ENCODE results near the gene CDCA3.
A peak's percentile ranks its signal among the peaks of the same experiment; 100 is the strongest.

CDCA3 gene

DNA sequence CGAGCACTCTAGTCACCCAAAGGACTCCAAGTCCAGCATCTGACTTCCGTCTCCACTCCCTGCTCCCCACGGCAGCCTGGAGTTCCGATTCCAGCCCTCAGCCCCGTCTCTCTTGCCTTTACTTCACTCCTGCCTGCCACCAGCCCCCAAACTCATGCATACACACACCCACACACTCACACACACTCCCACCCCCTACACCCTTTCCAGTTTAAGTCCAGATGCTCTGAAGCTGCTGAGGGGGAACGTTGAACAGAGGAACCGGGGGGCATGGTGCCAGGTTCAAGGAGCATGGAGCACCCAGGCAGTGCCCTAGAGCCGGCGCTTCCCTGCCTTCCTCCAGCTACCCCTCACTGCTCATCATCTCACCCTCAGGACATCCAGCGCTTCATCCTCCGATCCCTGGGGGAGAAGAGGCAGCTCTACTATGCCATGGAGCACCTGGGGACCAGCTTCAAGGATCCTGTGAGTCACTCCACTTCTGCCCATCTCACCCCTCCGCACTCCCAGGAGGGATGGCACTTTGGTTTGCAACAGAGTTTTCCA is 19.6 kb downstream of the CDCA3 start:
- DNase-seq = no peak

DNA sequence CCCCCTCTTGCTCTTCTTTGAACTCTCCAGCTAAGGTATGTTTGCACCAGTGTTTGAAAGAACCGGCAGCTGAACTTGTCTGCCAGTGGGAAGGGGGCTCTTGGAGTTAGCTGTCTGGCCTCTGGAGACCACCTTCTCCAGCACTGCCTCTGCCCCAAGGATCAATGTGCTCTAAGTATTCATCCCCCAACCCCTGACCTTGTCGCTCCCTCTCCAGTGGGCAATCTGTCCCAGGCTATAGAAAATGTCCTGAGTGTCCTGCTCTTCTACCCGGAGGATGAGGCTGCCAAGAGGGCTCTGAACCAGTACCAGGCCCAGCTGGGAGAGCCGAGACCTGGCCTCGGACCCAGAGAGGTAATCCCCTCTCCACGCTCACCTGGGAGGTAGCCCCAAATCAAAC is 20.1 kb downstream of the CDCA3 start:
- DNase-seq = no peak

DNA sequence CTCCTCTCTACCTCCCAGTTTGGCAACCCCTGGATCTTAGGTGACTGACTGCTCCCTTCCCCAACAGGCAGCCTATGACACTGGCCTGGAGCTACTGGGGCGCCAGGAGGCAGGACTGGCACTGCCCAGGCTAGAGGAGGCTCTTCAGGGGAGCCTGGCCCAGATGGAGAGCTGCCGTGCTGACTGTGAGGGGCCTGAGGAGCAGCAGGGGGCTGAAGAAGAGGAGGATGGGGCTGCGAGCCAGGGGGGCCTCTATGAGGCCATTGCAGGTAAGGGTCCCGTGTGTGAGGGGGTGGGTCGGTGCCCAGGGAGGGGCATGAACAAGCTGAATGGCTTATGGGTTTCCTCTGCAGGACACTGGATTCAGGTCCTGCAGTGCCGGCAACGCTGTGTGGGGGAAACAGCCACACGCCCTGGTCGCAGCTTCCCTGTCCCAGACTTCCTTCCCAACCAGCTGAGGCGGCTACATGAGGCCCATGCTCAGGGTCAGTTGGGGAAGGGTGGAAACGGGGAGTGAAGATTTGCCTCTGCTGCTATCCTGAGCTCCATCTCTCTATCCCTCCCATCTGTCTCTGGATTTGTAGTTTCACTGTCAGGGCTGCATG is 20.7 kb downstream of the CDCA3 start:
- no peak for DNase-seq

DNA sequence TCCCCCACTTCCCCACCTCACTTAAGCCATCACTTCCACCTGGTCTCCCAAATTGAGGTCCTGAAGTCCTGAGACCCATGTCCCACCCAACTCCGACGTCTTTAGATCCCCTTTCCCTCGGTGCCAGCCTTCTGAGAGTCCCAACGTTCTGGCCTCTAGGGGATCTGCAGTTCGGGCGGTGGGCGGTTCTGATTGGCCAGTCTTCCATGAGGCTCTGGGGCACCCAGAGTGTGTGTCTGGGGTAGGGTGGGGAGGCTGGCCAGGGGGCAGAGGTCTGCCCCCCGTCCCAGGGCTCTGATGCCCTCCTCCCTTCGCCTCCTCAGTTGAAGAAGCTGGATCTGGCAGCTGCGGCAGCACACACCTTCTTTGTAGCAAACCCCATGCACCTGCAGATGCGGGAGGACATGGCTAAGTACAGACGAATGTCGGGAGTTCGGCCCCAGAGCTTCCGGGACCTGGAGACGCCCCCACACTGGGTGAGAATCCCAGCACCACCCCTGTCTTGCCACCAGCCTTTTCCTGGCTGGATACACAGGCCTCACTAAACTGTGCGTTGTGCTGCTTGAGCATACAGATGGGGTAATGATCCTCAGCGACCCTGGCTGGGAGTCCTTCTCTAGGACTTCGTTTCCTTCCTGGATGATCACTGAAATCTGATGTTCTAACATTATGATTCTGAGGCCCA is 21.4 kb downstream of the CDCA3 start:
- DNase-seq = no peak

DNA sequence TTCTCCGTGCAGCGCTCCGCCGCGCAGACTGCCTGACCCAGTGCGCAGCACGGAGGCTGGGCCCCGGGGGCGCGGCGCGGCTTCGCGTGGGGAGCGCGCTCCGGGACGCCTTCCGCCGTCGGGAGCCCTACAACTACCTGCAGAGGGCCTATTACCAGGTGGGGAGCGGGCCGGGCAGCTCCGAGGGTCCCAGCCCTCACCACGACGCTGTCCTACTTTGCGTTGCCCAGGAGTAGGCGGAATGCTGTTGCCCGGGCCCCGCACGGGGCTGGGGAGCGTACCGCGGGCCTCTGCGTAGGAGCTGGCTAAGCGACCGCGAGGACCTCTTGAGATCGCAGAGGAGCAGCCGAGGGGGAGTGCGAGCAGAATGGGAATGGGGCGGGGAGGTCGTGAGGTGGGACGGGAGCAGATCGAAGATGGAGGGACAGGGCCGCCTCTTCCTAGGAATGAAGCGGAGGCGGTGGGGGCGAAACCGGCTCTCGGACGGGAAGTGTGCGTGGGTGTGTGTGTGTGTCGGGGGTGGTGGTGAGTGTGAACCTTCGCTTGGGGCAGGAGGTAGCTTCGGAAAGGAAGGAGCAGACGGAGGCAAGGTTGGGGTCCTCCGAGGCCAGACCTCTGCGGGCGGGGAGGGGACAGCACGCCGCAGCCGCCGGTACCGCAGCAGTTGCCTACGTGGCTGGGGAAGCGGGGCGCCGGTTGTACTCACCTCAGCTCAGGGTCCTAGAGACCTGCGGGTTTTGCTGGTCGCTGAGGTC is 22.1 kb downstream of the CDCA3 start:
- DNase-seq = no peak

DNA sequence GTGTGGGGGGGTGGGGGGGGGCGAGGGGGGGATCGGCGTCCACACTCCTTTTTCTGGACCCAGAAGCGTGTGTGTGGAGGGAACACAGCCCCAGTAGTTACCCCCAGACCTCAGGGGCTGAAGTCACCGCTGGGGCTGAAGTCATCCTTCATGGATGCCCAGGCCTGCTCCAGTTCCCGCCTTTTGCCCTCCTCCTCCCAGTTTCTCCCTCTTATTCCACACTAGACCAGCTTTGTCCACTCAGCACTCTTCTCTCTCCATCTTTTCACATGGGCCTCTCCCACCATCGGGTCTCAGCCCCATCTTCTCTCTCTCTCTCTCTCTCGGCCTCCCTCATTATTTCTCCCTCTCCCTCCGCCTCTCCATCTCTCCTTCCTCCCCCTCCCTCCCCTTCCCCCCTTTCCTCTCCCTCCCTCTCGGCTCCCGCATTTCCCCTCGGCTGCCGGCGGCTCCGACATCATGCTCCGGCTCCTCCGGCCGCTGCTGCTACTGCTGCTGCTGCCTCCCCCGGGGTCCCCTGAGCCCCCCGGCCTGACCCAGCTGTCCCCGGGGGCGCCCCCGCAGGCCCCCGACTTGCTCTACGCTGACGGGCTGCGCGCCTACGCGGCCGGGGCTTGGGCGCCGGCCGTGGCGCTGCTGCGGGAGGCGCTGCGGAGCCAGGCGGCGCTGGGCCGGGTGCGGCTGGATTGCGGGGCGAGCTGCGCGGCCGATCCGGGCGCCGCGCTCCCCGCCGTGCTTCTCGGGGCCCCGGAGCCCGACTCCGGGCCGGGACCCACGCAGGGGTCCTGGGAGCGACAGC is 22.9 kb downstream of the CDCA3 start, which contains the start of gene P3H3:
Gene P3H3 (plus strand): TSS at position 426 of the 799 bp plus-strand sequence. CDS start 34 bp downstream, at position 460.
- no peak for DNase-seq

DNA sequence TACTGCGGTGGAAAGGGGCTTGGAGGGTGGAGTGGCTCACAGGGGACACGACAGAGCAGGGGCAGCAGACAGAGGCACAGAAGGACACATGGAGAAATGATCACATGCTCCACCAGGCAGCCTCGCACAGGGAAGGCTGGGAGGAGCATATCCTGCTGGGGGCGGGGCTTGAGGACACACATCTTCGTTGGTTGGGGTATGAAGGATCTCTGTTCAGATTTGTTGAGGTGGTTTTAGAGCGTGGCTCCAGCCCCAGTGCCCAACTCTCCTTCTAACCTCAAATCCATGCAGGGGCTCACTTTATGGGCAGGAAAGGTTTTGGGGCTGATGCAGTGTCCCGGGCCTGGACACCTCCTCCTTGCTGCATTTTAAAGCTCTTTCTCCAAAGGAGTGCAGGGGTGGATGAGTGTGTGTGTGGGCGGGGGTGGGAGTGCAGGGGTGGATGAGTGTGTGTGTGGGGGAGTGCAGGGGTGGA is 23.6 kb downstream of the CDCA3 start:
- DNase-seq = peak; percentile 41

DNA sequence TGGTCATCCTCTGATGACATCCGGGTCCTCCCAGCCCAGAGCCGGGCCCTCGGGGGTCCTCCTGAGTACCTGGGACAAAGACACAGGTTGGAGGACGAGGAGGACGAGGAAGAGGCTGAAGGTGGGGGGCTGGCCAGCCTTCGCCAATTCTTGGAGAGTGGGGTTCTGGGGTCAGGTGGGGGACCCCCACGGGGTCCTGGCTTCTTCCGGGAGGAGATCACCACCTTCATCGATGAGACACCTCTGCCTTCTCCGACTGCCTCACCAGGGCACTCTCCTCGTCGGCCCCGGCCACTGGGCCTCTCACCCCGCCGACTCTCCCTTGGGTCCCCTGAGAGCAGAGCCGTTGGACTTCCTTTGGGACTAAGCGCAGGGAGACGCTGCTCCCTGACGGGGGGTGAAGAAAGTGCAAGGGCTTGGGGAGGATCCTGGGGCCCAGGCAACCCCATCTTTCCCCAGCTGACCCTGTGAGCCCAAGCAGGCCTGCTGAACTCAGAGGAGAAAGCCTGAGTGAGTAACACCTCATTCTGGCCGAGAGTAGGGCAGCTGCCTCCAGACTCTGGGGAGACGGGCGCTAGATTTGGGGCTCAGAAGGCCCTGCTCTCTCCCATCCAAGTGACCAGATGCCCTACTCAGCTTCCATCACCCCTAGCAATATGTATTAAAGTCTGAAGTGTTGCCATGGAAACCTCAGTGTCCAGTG is 24.2 kb downstream of the CDCA3 start:
- DNase-seq = no peak

DNA sequence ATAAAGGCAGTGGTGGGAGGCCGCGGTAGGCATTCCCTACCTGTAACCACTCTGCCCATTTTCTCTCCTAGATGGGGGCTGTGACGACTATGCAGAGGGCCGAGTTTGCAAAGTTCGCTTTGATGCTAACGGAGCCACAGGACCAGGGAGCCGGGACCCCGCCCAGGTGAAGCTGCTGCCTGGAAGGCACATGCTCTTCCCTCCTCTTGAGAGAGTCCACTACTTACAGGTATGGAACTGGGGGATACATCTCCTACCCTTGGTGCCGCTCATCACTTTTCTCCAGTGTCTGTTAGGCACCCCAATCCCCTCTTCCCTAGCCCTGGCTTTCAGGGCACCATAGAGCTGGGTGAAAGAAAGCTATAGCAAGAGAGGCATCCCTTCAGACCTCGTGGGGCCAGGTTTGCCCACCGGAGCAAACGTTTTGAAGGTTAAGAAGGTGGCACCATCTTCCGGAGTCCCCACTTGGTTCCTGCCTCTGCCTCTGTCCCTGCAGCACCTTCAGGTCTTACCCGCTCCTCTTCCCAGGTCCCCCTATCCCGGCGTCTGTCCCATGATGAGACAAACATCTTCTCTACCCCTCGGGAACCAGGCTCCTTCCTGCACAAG is 24.9 kb downstream of the CDCA3 start:
- DNase-seq = no peak

DNA sequence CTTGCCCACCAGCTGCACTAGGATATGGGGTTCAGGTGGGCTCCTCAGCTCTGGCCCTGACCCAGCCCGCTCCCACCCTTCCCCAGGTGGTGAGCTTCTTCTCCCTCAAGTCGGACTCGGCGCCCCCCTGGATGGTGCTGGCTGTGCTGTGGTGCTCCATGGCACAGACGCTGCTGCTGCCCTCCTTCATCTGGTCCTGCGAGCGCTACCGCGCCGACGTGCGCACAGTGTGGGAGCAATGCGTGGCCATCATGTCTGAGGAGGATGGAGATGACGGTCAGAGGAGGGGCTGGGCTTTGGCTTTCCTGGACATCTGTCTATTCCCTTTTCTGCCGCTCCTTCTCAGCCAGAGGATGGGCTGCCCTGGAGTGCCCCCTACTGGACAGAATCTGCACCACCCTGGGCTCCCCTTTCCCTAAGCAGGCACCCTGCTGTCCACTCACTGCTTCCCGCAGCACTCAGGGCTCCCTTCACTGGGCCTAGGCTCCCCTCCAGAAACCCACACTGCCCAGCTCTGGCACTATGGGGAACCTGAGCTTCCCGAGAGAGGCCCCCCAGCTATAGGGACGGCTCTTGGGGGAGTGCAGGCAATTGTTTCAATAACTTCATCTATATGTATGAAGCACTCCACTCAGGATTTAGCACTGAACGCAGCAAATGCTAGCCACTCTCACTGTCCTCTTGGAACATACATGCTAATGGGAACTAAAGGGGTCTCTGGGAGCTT is 25.5 kb downstream of the CDCA3 start:
- DNase-seq = peak; percentile 16

DNA sequence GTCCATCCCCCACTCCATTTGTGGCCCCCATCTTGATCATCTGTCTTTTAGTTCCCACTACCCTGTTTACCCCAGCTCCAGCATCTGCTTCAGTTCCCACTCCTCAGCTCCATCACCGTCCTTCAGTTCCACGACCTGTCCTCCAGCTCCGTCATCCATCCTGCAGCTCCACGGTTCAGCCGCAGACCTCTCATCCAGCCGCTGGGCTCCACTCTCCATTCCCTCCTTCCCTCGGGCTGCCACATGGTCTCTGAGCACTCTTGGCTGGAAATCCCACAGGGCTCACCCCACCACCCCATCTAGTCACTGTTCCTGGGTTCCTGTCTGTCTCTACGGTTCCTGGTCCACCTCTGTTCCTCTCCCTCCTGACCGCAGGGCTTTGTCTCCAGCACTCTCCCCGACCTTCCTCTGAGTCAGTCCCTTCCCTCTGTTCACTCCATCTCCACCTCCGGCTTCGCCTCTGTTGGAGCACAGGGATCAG is 26.1 kb downstream of the CDCA3 start:
- DNase-seq = no peak

DNA sequence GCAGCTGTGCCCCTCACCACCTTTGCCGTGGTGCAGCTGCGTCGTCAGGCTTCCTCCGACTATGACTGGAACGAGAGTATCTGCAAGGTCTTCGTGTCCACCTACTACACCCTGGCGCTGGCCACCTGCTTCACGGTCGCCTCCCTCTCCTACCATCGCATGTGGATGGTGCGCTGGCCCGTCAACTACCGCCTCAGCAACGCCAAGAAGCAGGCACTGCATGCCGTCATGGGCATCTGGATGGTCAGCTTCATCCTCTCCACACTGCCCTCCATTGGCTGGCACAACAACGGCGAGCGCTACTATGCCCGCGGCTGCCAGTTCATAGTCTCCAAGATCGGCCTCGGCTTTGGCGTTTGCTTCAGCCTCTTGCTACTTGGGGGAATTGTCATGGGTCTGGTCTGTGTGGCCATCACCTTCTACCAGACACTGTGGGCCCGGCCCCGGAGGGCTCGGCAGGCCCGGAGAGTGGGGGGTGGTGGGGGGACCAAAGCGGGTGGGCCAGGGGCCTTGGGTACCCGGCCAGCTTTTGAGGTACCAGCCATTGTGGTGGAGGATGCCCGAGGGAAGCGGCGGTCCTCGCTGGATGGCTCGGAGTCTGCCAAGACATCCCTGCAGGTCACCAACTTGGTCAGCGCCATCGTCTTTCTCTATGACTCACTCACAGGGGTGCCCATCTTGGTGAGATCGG is 26.9 kb downstream of the CDCA3 start:
- DNase-seq = no peak

DNA sequence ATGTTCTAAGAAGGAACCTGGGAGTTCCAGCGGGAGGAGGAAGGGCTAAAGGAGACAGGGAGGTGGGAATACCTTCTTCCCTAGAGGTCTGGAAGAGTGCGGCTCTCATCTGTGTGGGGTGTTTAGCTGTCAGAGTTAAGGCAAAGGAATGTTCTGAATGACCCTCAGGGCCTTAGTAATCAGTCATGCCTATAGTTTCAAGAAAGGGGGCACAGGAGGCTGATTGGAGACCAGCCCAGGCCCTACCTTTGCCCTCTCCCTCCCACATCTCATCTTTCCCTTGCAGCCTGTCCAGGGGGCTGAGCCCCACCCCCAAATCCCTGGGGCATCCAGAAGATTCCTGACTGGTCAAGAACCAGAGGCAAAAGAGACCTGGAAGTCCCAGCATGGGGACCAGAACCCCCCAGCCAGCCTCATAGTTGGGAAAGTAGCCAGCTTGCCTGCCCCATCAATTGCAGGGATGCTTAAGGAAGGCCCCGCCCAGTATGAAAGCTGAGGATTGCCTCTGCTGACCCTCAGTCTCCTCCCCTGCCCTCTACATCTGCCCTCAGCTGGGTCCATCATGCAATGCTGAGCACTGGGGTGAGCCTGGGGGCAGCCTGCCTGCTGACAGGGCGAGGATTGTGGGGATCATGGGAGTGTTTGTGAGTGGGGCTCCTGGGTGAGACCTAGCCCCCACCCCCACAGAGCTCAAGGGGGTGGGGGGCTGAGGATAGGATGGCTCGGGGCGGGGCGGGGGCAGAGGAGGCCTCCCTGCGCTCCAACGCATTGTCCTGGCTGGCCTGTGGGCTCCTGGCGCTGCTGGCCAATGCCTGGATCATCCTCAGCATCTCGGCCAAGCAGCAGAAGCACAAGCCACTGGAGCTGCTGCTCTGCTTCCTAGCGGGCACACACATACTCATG is 27.7 kb downstream of the CDCA3 start:
- no peak for DNase-seq

DNA sequence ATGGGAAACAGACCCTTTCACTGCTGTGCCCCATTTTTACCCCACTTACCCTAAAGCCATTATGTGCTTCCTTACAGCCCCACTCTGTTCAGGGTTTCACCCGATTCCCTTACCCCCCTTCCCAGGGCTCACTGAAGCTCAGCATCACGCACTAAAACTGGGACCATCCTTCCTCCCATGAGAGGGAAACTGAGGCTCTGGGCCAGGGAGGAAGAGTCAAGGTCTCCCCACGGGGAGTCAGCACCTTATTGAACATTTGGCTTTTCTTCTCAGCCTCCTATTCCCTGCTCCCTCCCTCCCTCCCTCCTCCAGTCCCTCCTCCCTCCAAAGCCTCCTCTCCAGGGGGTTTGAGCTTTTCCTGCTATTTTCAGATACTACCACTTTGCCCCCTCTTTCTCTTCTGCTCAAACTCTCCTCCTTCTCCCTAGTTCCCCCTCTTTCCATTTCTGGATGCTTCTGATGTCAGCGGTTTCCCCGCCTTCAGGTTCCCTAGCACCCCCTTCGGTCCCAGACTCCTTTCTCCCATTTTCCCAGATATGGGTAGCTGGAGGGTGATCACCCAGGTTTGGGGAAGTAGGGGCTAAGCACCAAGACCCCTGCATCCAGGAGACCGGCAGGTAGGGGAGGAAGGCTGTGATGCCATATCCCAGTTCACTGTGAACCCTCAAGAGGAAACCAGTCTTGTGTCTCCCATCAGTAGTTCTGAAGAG is 28.5 kb downstream of the CDCA3 start:
- no peak for DNase-seq

DNA sequence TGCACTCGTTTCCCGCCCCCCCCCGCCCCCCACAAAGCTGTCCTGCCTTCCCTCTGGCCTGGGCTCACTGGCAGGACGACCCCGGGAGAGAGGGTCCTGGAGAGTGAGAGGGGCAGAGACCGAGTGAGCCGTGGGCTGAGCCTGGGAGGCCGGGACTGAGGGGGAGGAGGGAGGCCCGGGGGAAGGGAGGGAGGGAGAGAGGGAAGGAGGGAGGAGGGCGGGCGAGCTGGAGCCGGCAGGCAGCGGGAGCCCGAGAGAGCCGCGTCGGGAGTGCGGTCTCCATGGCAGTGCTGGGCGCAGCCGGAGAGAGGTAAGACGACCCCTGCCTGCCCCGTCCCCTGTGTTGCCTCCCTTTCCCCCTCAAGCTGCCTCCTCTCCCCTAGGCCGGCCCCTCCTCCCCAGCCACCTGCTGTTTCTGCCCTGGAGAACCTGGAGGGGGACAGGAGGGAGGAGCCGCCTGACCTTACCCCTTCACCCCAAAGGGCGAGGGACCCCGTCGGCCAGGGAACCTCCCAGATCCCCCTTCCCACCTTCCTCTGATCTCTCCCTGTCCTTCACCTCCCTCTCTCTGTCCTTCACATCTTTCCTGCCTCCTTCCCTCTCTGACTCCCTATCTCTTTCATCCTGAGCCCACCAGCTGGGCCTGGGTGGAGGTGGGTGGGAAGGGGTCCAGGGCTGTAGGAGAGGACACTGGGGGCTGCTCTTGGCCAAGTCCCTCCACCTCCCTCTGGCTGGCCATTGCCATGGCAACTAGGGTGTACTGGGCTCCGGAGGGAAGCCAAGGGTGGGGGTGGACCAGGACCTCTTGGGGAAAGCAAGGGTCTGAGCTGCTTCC is 29.3 kb downstream of the CDCA3 start, which contains the start of gene GPR162:
Gene GPR162 (plus strand): TSS at position 231 of the 835 bp plus-strand sequence. CDS start 2,078 bp downstream, outside the sequence.
- DNase-seq = no peak

DNA sequence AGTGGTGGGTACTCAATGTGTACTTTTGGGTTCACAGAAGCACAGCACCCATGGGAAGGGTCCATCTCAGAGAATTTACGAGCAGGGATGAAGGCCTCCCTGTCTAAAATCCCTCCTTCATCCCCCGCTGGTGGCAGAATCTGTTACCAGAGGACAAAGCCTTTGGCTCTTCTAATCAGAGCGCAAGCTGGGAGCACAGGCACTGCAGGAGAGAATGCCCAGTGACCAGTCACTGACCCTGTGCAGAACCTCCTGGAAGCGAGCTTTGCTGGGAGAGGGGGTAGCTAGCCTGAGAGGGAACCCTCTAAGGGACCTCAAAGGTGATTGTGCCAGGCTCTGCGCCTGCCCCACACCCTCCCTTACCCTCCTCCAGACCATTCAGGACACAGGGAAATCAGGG is 30.9 kb downstream of the CDCA3 start:
- no peak for DNase-seq
